RPMI8226 (cell line): ENCODE measurements around the gene MCTP1.

Experiments used
- DNase-seq: peaks from one replicate; pipeline ENCODE4 v3.0.0-alpha.2; 2015

Gene MCTP1

GRCh38 chr5:95070453-95070852 lies 214.4 kb downstream of the MCTP1 start:
- DNase-seq, result peak; percentile 26

- DNase-seq, result peak; percentile 91
Observed at GRCh38 chr5:95069948-95070347, 214.9 kb downstream of the MCTP1 start.

- DNase-seq, result peak; percentile 34
Observed at GRCh38 chr5:95069021-95069420, 215.9 kb downstream of the MCTP1 start.

- DNase-seq, result peak; percentile 31
Observed at GRCh38 chr5:95068289-95068910, 216.5 kb downstream of the MCTP1 start.

- no peak for DNase-seq
Observed at GRCh38 chr5:95066048-95066447, 218.8 kb downstream of the MCTP1 start.

- no peak for DNase-seq
Observed at GRCh38 chr5:95063492-95063891, 221.4 kb downstream of the MCTP1 start.

GRCh38 chr5:95060098-95060497 lies 224.8 kb downstream of the MCTP1 start:
- DNase-seq, result peak; percentile 44

- DNase-seq, result no peak
Observed at GRCh38 chr5:95059636-95060035, 225.3 kb downstream of the MCTP1 start.

- DNase-seq, result no peak
Observed at GRCh38 chr5:95057615-95058014, 227.3 kb downstream of the MCTP1 start.

- no peak for DNase-seq
Observed at GRCh38 chr5:95053253-95053652, 231.6 kb downstream of the MCTP1 start.

GRCh38 chr5:95050708-95051107 lies 234.2 kb downstream of the MCTP1 start:
- no peak for DNase-seq

GRCh38 chr5:95048628-95049027 lies 236.3 kb downstream of the MCTP1 start:
- DNase-seq, result no peak

GRCh38 chr5:95045181-95045965 lies 239.5 kb downstream of the MCTP1 start:
- no peak for DNase-seq

- DNase-seq, result no peak
Observed at GRCh38 chr5:95044096-95044495, 240.8 kb downstream of the MCTP1 start.

GRCh38 chr5:95043648-95044047 lies 241.2 kb downstream of the MCTP1 start:
- DNase-seq, result no peak

GRCh38 chr5:95043234-95043633 lies 241.7 kb downstream of the MCTP1 start:
- DNase-seq, result no peak

GRCh38 chr5:95042037-95042436 lies 242.9 kb downstream of the MCTP1 start:
- no peak for DNase-seq

- peak; percentile 48 for DNase-seq
Observed at GRCh38 chr5:95035891-95036685, 248.8 kb downstream of the MCTP1 start.

GRCh38 chr5:95032801-95033200 lies 252.1 kb downstream of the MCTP1 start:
- no peak for DNase-seq

GRCh38 chr5:95029569-95030366 lies 255.1 kb downstream of the MCTP1 start:
- no peak for DNase-seq

- peak; percentile 21 for DNase-seq
Observed at GRCh38 chr5:95027775-95028174, 257.1 kb downstream of the MCTP1 start.

GRCh38 chr5:95027151-95027721 lies 257.7 kb downstream of the MCTP1 start:
- peak; percentile 66 for DNase-seq
